Measurements from ENCODE around the gene ZNF853.

ZNF853 gene

DNA sequence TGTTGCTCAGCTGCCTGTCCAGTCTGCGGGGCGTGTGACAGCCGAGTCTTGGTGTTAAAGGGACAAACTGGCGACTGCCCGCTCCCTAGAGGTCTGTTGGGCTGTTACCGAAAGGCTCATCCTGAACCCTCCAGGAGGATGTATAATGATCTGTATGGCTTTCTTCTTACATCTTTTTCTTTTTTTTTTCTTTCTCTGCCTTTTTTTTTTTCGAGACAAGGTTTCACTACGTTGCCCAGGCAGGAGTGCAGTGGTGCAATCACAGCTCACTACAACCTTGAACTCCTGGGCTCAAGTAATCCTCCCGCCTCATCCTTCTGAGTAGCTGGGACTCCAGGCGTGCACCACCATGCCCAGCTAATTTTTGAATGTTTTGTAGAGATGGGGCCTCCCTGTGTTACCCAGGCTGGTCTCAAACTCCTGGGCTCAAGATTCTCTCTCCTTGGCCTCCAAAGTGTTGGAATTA is 24.7 kb upstream of the ZNF853 start:
- TF ChIP-seq, protein P1, sequence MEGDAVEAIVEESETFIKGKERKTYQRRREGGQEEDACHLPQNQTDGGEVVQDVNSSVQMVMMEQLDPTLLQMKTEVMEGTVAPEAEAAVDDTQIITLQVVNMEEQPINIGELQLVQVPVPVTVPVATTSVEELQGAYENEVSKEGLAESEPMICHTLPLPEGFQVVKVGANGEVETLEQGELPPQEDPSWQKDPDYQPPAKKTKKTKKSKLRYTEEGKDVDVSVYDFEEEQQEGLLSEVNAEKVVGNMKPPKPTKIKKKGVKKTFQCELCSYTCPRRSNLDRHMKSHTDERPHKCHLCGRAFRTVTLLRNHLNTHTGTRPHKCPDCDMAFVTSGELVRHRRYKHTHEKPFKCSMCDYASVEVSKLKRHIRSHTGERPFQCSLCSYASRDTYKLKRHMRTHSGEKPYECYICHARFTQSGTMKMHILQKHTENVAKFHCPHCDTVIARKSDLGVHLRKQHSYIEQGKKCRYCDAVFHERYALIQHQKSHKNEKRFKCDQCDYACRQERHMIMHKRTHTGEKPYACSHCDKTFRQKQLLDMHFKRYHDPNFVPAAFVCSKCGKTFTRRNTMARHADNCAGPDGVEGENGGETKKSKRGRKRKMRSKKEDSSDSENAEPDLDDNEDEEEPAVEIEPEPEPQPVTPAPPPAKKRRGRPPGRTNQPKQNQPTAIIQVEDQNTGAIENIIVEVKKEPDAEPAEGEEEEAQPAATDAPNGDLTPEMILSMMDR (IDR thresholded peaks at IDR 0.05; ENCODE audit: insufficient read depth, low read length): no peak
- TF ChIP-seq POLR2AphosphoS5 (IDR thresholded peaks at IDR 0.05; ENCODE audit: low read depth) (no peak), GABPA (IDR thresholded peaks at IDR 0.05; ENCODE audit: low read depth) (no peak), SPI1 (IDR thresholded peaks at IDR 0.05; ENCODE audit: borderline replicate concordance, low read depth) (no peak)
- TF ChIP-seq, protein P2, sequence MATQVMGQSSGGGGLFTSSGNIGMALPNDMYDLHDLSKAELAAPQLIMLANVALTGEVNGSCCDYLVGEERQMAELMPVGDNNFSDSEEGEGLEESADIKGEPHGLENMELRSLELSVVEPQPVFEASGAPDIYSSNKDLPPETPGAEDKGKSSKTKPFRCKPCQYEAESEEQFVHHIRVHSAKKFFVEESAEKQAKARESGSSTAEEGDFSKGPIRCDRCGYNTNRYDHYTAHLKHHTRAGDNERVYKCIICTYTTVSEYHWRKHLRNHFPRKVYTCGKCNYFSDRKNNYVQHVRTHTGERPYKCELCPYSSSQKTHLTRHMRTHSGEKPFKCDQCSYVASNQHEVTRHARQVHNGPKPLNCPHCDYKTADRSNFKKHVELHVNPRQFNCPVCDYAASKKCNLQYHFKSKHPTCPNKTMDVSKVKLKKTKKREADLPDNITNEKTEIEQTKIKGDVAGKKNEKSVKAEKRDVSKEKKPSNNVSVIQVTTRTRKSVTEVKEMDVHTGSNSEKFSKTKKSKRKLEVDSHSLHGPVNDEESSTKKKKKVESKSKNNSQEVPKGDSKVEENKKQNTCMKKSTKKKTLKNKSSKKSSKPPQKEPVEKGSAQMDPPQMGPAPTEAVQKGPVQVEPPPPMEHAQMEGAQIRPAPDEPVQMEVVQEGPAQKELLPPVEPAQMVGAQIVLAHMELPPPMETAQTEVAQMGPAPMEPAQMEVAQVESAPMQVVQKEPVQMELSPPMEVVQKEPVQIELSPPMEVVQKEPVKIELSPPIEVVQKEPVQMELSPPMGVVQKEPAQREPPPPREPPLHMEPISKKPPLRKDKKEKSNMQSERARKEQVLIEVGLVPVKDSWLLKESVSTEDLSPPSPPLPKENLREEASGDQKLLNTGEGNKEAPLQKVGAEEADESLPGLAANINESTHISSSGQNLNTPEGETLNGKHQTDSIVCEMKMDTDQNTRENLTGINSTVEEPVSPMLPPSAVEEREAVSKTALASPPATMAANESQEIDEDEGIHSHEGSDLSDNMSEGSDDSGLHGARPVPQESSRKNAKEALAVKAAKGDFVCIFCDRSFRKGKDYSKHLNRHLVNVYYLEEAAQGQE (IDR thresholded peaks at IDR 0.05; ENCODE audit: insufficient replicate concordance, low read depth): no peak
- peak overlapping the region; percentile 65 for H3K27ac ChIP-seq (replicated peaks)
- no peak for DNase-seq (ENCODE audit: low read depth in 1 of 2, low spot score in 1 of 2)
- no peaks in the 10 kb centered on the region for H3K27me3 ChIP-seq (ENCODE audit: insufficient read depth, poor library complexity, severe bottlenecking)
- peak overlapping the region; percentile 84 for H3K4me3 ChIP-seq (replicated peaks; ENCODE audit: insufficient read depth, low read length)

DNA sequence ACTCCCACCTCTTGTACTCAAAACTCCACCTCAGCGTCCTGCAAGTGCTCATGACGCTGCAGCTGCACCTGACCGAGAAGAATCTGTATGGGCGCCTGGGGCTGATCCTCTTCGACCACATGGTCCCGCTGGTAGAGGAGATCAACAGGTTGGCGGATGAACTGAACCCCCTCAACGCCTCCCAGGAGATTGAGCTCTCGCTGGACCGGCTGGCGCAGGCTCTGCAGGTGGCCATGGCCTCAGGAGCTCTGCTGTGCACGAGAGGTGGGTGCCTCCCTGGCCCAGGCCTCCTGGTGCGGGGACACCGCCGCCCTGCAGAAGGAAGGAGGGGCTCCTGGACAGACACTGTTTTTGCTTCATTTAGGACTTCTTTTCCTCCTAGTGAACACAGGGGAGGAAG is 15.3 kb upstream of the ZNF853 start:
- no peak overlapping the region for H3K27ac ChIP-seq (replicated peaks)
- H3K4me3 ChIP-seq (replicated peaks; ENCODE audit: insufficient read depth, low read length): no peak overlapping the region
- TF ChIP-seq GABPA (IDR thresholded peaks at IDR 0.05; ENCODE audit: low read depth): no peak
- TF ChIP-seq, protein P1 (IDR thresholded peaks at IDR 0.05; ENCODE audit: insufficient read depth, low read length): no peak
- no peak for TF ChIP-seq SPI1 (IDR thresholded peaks at IDR 0.05; ENCODE audit: borderline replicate concordance, low read depth)
- TF ChIP-seq POLR2AphosphoS5 (IDR thresholded peaks at IDR 0.05; ENCODE audit: low read depth): no peak
- TF ChIP-seq, protein P2 (IDR thresholded peaks at IDR 0.05; ENCODE audit: insufficient replicate concordance, low read depth): no peak
- H3K27me3 ChIP-seq (ENCODE audit: insufficient read depth, poor library complexity, severe bottlenecking): no peaks in the 10 kb centered on the region
- DNase-seq (ENCODE audit: low read depth in 1 of 2, low spot score in 1 of 2): no peak

DNA sequence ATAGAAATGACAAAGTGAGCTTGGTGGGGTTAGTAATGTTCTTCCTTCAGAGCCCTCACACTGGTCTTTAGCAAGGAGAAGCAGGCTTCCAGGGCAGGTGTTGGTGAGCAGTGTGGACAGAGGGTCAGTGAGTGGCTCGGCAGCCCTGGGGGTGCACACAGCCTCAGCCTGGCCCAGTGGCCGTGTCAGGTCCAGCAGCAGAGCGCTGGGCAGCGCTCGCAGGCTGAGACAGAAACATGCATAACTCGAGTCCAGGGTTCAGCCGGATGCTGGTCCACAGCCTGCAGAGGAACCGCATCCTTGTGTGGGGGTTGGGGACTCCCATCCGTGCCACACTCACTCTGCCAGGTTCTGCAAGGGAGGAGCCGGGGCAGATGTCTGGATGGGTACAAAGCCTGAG is 11.0 kb upstream of the ZNF853 start:
- no peak overlapping the region for H3K4me3 ChIP-seq (replicated peaks; ENCODE audit: insufficient read depth, low read length)
- no peak overlapping the region for H3K27ac ChIP-seq (replicated peaks)
- H3K27me3 ChIP-seq (ENCODE audit: insufficient read depth, poor library complexity, severe bottlenecking): no peaks in the 10 kb centered on the region
- no peak for DNase-seq (ENCODE audit: low read depth in 1 of 2, low spot score in 1 of 2)
- TF ChIP-seq, protein P2 (IDR thresholded peaks at IDR 0.05; ENCODE audit: insufficient replicate concordance, low read depth): no peak
- TF ChIP-seq SPI1 (IDR thresholded peaks at IDR 0.05; ENCODE audit: borderline replicate concordance, low read depth) (no peak), POLR2AphosphoS5 (IDR thresholded peaks at IDR 0.05; ENCODE audit: low read depth) (no peak), GABPA (IDR thresholded peaks at IDR 0.05; ENCODE audit: low read depth) (no peak)
- TF ChIP-seq, protein P1 (IDR thresholded peaks at IDR 0.05; ENCODE audit: insufficient read depth, low read length): no peak
